ENCODE data around the gene PTPN7.

PTPN7 gene

GRCh38 chr1:202165267-202165941 is 5.0 kb upstream of the PTPN7 start:
- peak; percentile 16 for DNase-seq

- peak; percentile 70 for DNase-seq
These were observed 4.1 kb upstream of the PTPN7 start for GRCh38 chr1:202164271-202165037.

GRCh38 chr1:202163281-202164270 is 3.2 kb upstream of the PTPN7 start:
- DNase-seq: no peak

- no peak for DNase-seq
These were observed 2.2 kb upstream of the PTPN7 start for GRCh38 chr1:202162418-202163280.

GRCh38 chr1:202162047-202162417 is 1.6 kb upstream of the PTPN7 start:
- DNase-seq: peak; percentile 22

GRCh38 chr1:202161151-202162046 is 997 bp upstream of the PTPN7 start:
- DNase-seq: no peak

GRCh38 chr1:202159534-202160371 is 649 bp downstream of the PTPN7 start:
- DNase-seq: peak; percentile 38

GRCh38 chr1:202158810-202159533 is 1.4 kb downstream of the PTPN7 start:
- DNase-seq: no peak

GRCh38 chr1:202157945-202158344 is 2.5 kb downstream of the PTPN7 start:
- DNase-seq: no peak

GRCh38 chr1:202156590-202156989 is 3.8 kb downstream of the PTPN7 start:
- no peak for DNase-seq

GRCh38 chr1:202155478-202156021 is 4.9 kb downstream of the PTPN7 start:
- peak; percentile 14 for DNase-seq

GRCh38 chr1:202154766-202155477 is 5.5 kb downstream of the PTPN7 start:
- peak; percentile 43 for DNase-seq

GRCh38 chr1:202154148-202154765 is 6.1 kb downstream of the PTPN7 start:
- DNase-seq: no peak

GRCh38 chr1:202153284-202153683 is 7.1 kb downstream of the PTPN7 start:
- no peak for DNase-seq

- DNase-seq: no peak
These were observed 8.0 kb downstream of the PTPN7 start for GRCh38 chr1:202152399-202152798.

GRCh38 chr1:202151045-202151444 is 9.4 kb downstream of the PTPN7 start:
- DNase-seq: no peak

GRCh38 chr1:202150602-202151001 is 9.8 kb downstream of the PTPN7 start:
- DNase-seq: no peak

- no peak for DNase-seq
These were observed 10.2 kb downstream of the PTPN7 start for GRCh38 chr1:202150187-202150586.

Measured in T-helper 9 cell (primary cell).